ENCODE measurements around the gene C1orf198. TPM values are rescaled to one million over a fixed set of nuclear protein-coding genes. Genes with fewer than 3 reads are reported as not detected.

Gene C1orf198
- total and polyA plus RNA-seq, 8 donors = 16.5 to 35.3 (median 20.7) TPM

- DNase-seq = no peak
- Histone ChIP-seq H3K27ac (peak overlapping the region; percentile 78 to 96 (median 91)), H3K27me3 (no peaks in the 10 kb centered on the region), H3K36me3 (no peaks in the 10 kb centered on the region), H3K9me3 (no peaks in the 10 kb centered on the region), H3K4me3 (peak overlapping the region; percentile 74 to 91 (median 84)), H3K4me1 (peaks cover 23 to 31% (median 31%) of the 10 kb centered on the region in 3 donors)
- no peak for FAIRE-seq
- no peak for ATAC-seq
- intact Hi-C loops (cut with DNase I) = no loop called here
- WGBS, 2 donors = 5% methylated on average over 17 of the region's 17 CpGs
- TF ChIP-seq CTCF (IDR thresholded peaks at IDR 0.05) = no peak
These were observed 1.0 kb downstream of the C1orf198 start for GRCh38 chr1:230867101-230867902.

- H3K36me3 ChIP-seq = no peaks in the 10 kb centered on the region
- ATAC-seq (peak in 3 of 4 donors; percentile 10 to 20 (median 11)), DNase-seq (peak in 1 of 6 donors; percentile 33), FAIRE-seq (no peak)
- intact Hi-C loops (cut with DNase I) = no loop called here
- H3K9me3 ChIP-seq = no peaks in the 10 kb centered on the region
- 43 to 48% methylated on average over 9 of the region's 9 CpGs for WGBS, 2 donors
- no peaks in the 10 kb centered on the region for H3K27me3 ChIP-seq
- H3K27ac ChIP-seq = peak overlapping the region; percentile 25 to 96 (median 86)
- peaks cover 23 to 31% (median 31%) of the 10 kb centered on the region in 3 donors for H3K4me1 ChIP-seq
- no peak for TF ChIP-seq CTCF (IDR thresholded peaks at IDR 0.05)
- peak overlapping the region in 2 of 4 donors; percentile 74 to 91 for H3K4me3 ChIP-seq
These were observed 1.9 kb downstream of the C1orf198 start for GRCh38 chr1:230866171-230867070.

- H3K4me1 ChIP-seq = peaks cover 23 to 31% (median 31%) of the 10 kb centered on the region in 3 donors
- 76% methylated on average over 8 of the region's 8 CpGs for WGBS, 2 donors
- no peak for FAIRE-seq
- no peaks in the 10 kb centered on the region for H3K9me3 ChIP-seq
- intact Hi-C loops (cut with DNase I) = no loop called here
- ATAC-seq = no peak
- peak overlapping the region in 3 of 4 donors; percentile 35 to 96 (median 95) for H3K27ac ChIP-seq
- DNase-seq = no peak
- no peaks in the 10 kb centered on the region for H3K36me3 ChIP-seq
- no peaks in the 10 kb centered on the region for H3K27me3 ChIP-seq
- no peak overlapping the region for H3K4me3 ChIP-seq
- TF ChIP-seq CTCF (IDR thresholded peaks at IDR 0.05) = no peak
These were observed 3.1 kb downstream of the C1orf198 start for GRCh38 chr1:230865062-230865817.

- WGBS, 2 donors = 67 to 75% methylated on average over 9 of the region's 9 CpGs
- ATAC-seq = no peak
- Histone ChIP-seq H3K27ac (peak overlapping the region in 2 of 4 donors; percentile 0 to 46), H3K27me3 (no peaks in the 10 kb centered on the region), H3K4me1 (peaks cover 23 to 31% (median 25%) of the 10 kb centered on the region in 3 donors), H3K9me3 (no peaks in the 10 kb centered on the region), H3K4me3 (no peak overlapping the region), H3K36me3 (no peaks in the 10 kb centered on the region)
- FAIRE-seq = no peak
- TF ChIP-seq CTCF (IDR thresholded peaks at IDR 0.05) = no peak
- intact Hi-C loops (cut with DNase I) = no loop called here
- DNase-seq = no peak
These were observed 3.9 kb downstream of the C1orf198 start for GRCh38 chr1:230864441-230864840.
